ENCODE results near the gene MXRA7.
"Not testable (repeated sequence)": the region's sequence is repeated elsewhere in the genome, so short reads cannot be mapped to it uniquely, and the experiment has no call there.

Gene MXRA7

GRCh38 chr17:76641501-76641900 lies 69.3 kb downstream of the MXRA7 start:
- DNase-seq, result no peak

GRCh38 chr17:76640550-76641380 lies 70.0 kb downstream of the MXRA7 start:
- DNase-seq, result no peak

- no peak for DNase-seq
Observed at GRCh38 chr17:76638263-76638662, 72.5 kb downstream of the MXRA7 start.

GRCh38 chr17:76636486-76637206 lies 74.1 kb downstream of the MXRA7 start:
- DNase-seq, result not testable (repeated sequence)

GRCh38 chr17:76635659-76636360 lies 75.0 kb downstream of the MXRA7 start:
- DNase-seq, result no peak

- DNase-seq, result no peak
Observed at GRCh38 chr17:76635039-76635438, 75.7 kb downstream of the MXRA7 start.

- no peak for DNase-seq
Observed at GRCh38 chr17:76633628-76634328, 77.0 kb downstream of the MXRA7 start.

GRCh38 chr17:76631821-76632565 lies 78.8 kb downstream of the MXRA7 start:
- no peak for DNase-seq

GRCh38 chr17:76630151-76630550 lies 80.6 kb downstream of the MXRA7 start:
- no peak for DNase-seq

Measured in activated CD4-positive, alpha-beta T cell treated with anti-CD3 and anti-CD28 coated beads for 4 hours (primary cell).